HepG2 (cell line): Measurements from ENCODE around the gene RRM2. TPM values are rescaled to one million over a fixed set of nuclear protein-coding genes. Genes with fewer than 3 reads are reported as not detected.

Experiments used
- AGO1 ChIP-seq: fragments of 200-400 bp; formaldehyde crosslinking; IDR thresholded peaks from 2 replicates; pipeline ENCODE4 v1.6.1; 2017; ENCODE audit warnings: mild to moderate bottlenecking, low read depth, low read length, moderate library complexity; ENCODE audit not compliant: poor library complexity, severe bottlenecking
- FOXC1 ChIP-seq: sonication (generic); formaldehyde crosslinking; IDR thresholded peaks from 2 replicates; pipeline ENCODE4 v1.8.0; 2022; ENCODE audit warnings: mild to moderate bottlenecking, missing genetic modification reagents, borderline replicate concordance
- GTF3A ChIP-seq: sonication (generic); formaldehyde crosslinking; conservative IDR thresholded peaks from 2 replicates; pipeline ENCODE4 v1.4.0; 2020; ENCODE audit warnings: mild to moderate bottlenecking, missing genetic modification reagents
- HMGXB4 ChIP-seq, 2 experiments: sonication (generic) in 1 of 2; formaldehyde crosslinking in 1 of 2; IDR thresholded peaks; 2 replicates each; pipeline versions ENCODE4 v1.4.0 to v1.6.1; 2018 to 2020; ENCODE audit warnings: missing genetic modification reagents in 2 of 2, borderline replicate concordance in 1 of 2, low read depth in 1 of 2, mild to moderate bottlenecking in 1 of 2, missing biosample characterization in 1 of 2
- HNF1B ChIP-seq: sonication (generic); formaldehyde crosslinking; IDR thresholded peaks from 2 replicates; pipeline ENCODE4 v1.5.1; 2020; ENCODE audit warnings: mild to moderate bottlenecking, moderate library complexity, missing genetic modification reagents
- KDM1A ChIP-seq: IDR thresholded peaks from 2 replicates; pipeline ENCODE4 v1.6.1; 2016; ENCODE audit warnings: missing compliant biosample characterization
- KLF16 ChIP-seq, 2 experiments: sonication (generic) in 1 of 2; formaldehyde crosslinking in 1 of 2; IDR thresholded peaks; 2 replicates each; pipeline versions ENCODE4 v1.6.1 to v1.8.0; 2016 to 2023; ENCODE audit warnings: missing genetic modification reagents in 2 of 2, missing compliant biosample characterization in 1 of 2
- RCOR2 ChIP-seq: IDR thresholded peaks from 2 replicates; pipeline ENCODE4 v1.6.1; 2016; ENCODE audit warnings: missing biosample characterization, missing genetic modification reagents
- ZHX2 ChIP-seq, 2 experiments: sonication (generic) in 1 of 2; formaldehyde crosslinking in 1 of 2; IDR thresholded peaks; 2 replicates each; pipeline versions ENCODE4 v1.6.1 to v1.9.0; 2014 to 2022; ENCODE audit warnings: antibody characterized with exemption in 1 of 2, borderline replicate concordance in 1 of 2, inconsistent platforms in 1 of 2, low read depth in 1 of 2, missing genetic modification reagents in 1 of 2
- ZNF124 ChIP-seq: sonication (generic); formaldehyde crosslinking; IDR thresholded peaks from 2 replicates; pipeline ENCODE4 v1.4.0; 2020; ENCODE audit warnings: missing genetic modification reagents
- ZNF138 ChIP-seq: sonication (generic); formaldehyde crosslinking; IDR thresholded peaks from 2 replicates; pipeline ENCODE4 v1.5.0; 2020; ENCODE audit warnings: mild to moderate bottlenecking, low read depth, missing genetic modification reagents
- ZNF160 ChIP-seq: sonication (generic); formaldehyde crosslinking; IDR thresholded peaks from 2 replicates; pipeline ENCODE4 v1.8.0; 2022; ENCODE audit warnings: mild to moderate bottlenecking, inconsistent platforms, missing genetic modification reagents
- ZNF550 ChIP-seq: sonication (generic); formaldehyde crosslinking; IDR thresholded peaks from 2 replicates; pipeline ENCODE4 v1.4.0; 2020; ENCODE audit warnings: mild to moderate bottlenecking, missing genetic modification reagents, borderline replicate concordance
- ZNF552 ChIP-seq: sonication (generic); formaldehyde crosslinking; IDR thresholded peaks from 2 replicates; pipeline ENCODE4 v1.9.0; 2022; ENCODE audit warnings: missing genetic modification reagents, mild to moderate bottlenecking, borderline replicate concordance
- ZNF577 ChIP-seq: sonication (generic); formaldehyde crosslinking; IDR thresholded peaks from 2 replicates; pipeline ENCODE4 v1.4.0; 2020; ENCODE audit warnings: mild to moderate bottlenecking, low read depth, missing genetic modification reagents, borderline replicate concordance
- polyA plus RNA-seq, 8 experiments: library from polyadenylated mRNA; depleted of rRNA in 3 of 8; stranded (reverse) in 7 of 8; unstranded in 1 of 8; fragments of >200 nt; fragmentation: Illumina TruSeq in 4 of 8; extraction: Trizol in 4 of 8; gene quantifications; 2 replicates each; pipeline versions ENCODE4 v1.2.1 to v1.2.3, GENCODE V29; 2011 to 2016; ENCODE audit warnings: low read depth in 4 of 8, missing spikeins in 1 of 8, mixed read lengths in 1 of 8; ENCODE audit not compliant: insufficient read depth in 1 of 8
- total RNA-seq, 5 experiments: library from RNA; depleted of rRNA; stranded (reverse); fragments of >200 nt; fragmentation: Illumina TruSeq; extraction: Trizol; gene quantifications; 2 replicates each; pipeline ENCODE4 v1.2.3, GENCODE V29; 2016; ENCODE audit warnings: low read depth in 1 of 5
- TF ChIP-seq, protein P1 (sequence below): sonication (generic); formaldehyde crosslinking; IDR thresholded peaks from 2 replicates; pipeline ENCODE4 v1.8.1; 2022; ENCODE audit warnings: mild to moderate bottlenecking, missing genetic modification reagents
- TF ChIP-seq, protein P2 (sequence below): sonication (generic); formaldehyde crosslinking; IDR thresholded peaks from 2 replicates; pipeline ENCODE4 v1.5.0; 2020; ENCODE audit warnings: missing genetic modification reagents

RRM2 gene
- total and polyA plus RNA-seq, 2 of the 13 experiments (the other 11 are each of a cell fraction or from before 2014, with no cell fraction given): 31.3 to 150 TPM

GRCh38 chr2:10119601-10120157 lies 2.9 kb upstream of the RRM2 start (continued):
- no peak for TF ChIP-seq ZNF160 (CRISPR knock-in tag)
- TF ChIP-seq RCOR2 (CRISPR knock-in tag): peak; percentile 28; the same call in 1 of the 2 replicates
- no peak for TF ChIP-seq ZNF552 (CRISPR knock-in tag)
- TF ChIP-seq ZHX2 (IDR thresholded peaks at IDR 0.05; ENCODE audit: low read depth): no peak
- TF ChIP-seq ZHX2 (CRISPR knock-in tag; IDR thresholded peaks at IDR 0.05; ENCODE audit: borderline replicate concordance): no peak
- peak; percentile 69; the same call in 1 of the 2 replicates for TF ChIP-seq KDM1A (CRISPR knock-in tag)
- TF ChIP-seq, protein P1, sequence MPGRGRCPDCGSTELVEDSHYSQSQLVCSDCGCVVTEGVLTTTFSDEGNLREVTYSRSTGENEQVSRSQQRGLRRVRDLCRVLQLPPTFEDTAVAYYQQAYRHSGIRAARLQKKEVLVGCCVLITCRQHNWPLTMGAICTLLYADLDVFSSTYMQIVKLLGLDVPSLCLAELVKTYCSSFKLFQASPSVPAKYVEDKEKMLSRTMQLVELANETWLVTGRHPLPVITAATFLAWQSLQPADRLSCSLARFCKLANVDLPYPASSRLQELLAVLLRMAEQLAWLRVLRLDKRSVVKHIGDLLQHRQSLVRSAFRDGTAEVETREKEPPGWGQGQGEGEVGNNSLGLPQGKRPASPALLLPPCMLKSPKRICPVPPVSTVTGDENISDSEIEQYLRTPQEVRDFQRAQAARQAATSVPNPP (CRISPR knock-in tag): no peak
- no peak for TF ChIP-seq KLF16 (CRISPR knock-in tag; IDR thresholded peaks at IDR 0.05)
- TF ChIP-seq ZNF138: no peak
- no peak for TF ChIP-seq ZNF577 (CRISPR knock-in tag)
- TF ChIP-seq, protein P2, sequence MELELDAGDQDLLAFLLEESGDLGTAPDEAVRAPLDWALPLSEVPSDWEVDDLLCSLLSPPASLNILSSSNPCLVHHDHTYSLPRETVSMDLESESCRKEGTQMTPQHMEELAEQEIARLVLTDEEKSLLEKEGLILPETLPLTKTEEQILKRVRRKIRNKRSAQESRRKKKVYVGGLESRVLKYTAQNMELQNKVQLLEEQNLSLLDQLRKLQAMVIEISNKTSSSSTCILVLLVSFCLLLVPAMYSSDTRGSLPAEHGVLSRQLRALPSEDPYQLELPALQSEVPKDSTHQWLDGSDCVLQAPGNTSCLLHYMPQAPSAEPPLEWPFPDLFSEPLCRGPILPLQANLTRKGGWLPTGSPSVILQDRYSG (CRISPR knock-in tag): no peak
- TF ChIP-seq HMGXB4 (CRISPR knock-in tag; IDR thresholded peaks at IDR 0.05; ENCODE audit: borderline replicate concordance in 1 of 2, low read depth in 1 of 2): no peak
- TF ChIP-seq AGO1: no peak
- TF ChIP-seq ZNF550 (CRISPR knock-in tag): 0 out of 2 replicates have a peak, but pooled peaks have one; percentile 29
- no peak for TF ChIP-seq ZNF124 (CRISPR knock-in tag)
- TF ChIP-seq GTF3A: no peak; the same call in 1 of the 2 replicates
- no peak for TF ChIP-seq HNF1B (CRISPR knock-in tag)
- TF ChIP-seq FOXC1 (CRISPR knock-in tag): no peak
